ENCODE measurements around the gene CAMK2G. TPM values are rescaled to one million over a fixed set of nuclear protein-coding genes. Genes with fewer than 3 reads are reported as not detected.

CAMK2G gene
- total RNA-seq, 2 experiments from 2014 or later: 34.4 to 38.4 TPM

- H3K9me3 Mint-ChIP-seq: no peaks in the 10 kb centered on the region
These were observed 91.6 kb downstream of the CAMK2G start for GRCh38 chr10:73782749-73783085.

GRCh38 chr10:73781879-73782748 is 92.2 kb downstream of the CAMK2G start, which contains the start of gene CHCHD1:
CHCHD1 (plus strand) TSS chr10:73782048; CDS start chr10:73782076, 28 bp downstream.
- Mint-ChIP-seq H3K36me3 (ENCODE audit: low read depth) (peaks cover 39% of the 10 kb centered on the region), H3K4me3 (peak within 1 kb of the TSS; percentile 100), H3K27ac (peak within 1 kb of the TSS; percentile 94), H3K9me3 (no peaks in the 10 kb centered on the region), H3K27me3 (no peaks in the 10 kb centered on the region), H3K4me1 (ENCODE audit: low read depth) (peaks cover 65% of the 10 kb centered on the region)
- ChIA-PET CTCF (interaction anchor here (1.6 to 2.4 kb wide), 5 partner anchors 9 to 98 kb away, joined by 4 to 10 read pairs (median 8); a partner anchor contains a TSS), POLR2A (interaction anchor here (0.9 to 10.2 kb wide), 14 partner anchors 12 to 368 kb away, joined by 3 to 244 read pairs (median 4); partner anchors contain the start of genes AP3M1, CAMK2G, NDST2 and PPP3CB)
- intact Hi-C loops (cut with DNase I, micrococcal nuclease): loop anchor here (1.0 to 10.0 kb wide), 4 partner anchors 38 to 1565 kb away; partner anchors contain the start of genes ADK (in 1 of the 2), ANAPC16 (in 1 of the 2), AP3M1 (in 1 of the 2) and ASCC1 (in 1 of the 2)
- no peak for TF ChIP-seq CTCF (IDR thresholded peaks at IDR 0.05)
- Histone ChIP-seq H3K36me3 (ENCODE audit: insufficient read depth, low read length) (peaks cover 27% of the 10 kb centered on the region), H3K27ac (ENCODE audit: low read depth in 1 of 2, low read length in 2 of 2) (peak within 1 kb of the TSS; percentile 76 to 82), H3K9me3 (ENCODE audit: control insufficient read depth in 1 of 2, insufficient read depth in 1 of 2, low read length in 2 of 2) (no peaks in the 10 kb centered on the region), H3K4me3 (ENCODE audit: low read length) (peak within 1 kb of the TSS; percentile 88), H3K4me1 (ENCODE audit: insufficient read depth, low read length) (peaks cover 37% of the 10 kb centered on the region), H3K27me3 (ENCODE audit: control insufficient read depth in 1 of 2, insufficient read depth in 2 of 2, low read length in 2 of 2) (no peaks in the 10 kb centered on the region)
- peak; percentile 80 to 94 (median 89) for DNase-seq
- peak; percentile 68 for ATAC-seq (ENCODE audit: poor library complexity)

More at GRCh38 chr10:73782749-73783085, 91.6 kb downstream of the CAMK2G start:
- H3K27me3 Mint-ChIP-seq: no peaks in the 10 kb centered on the region
- ATAC-seq (ENCODE audit: poor library complexity) (no peak), DNase-seq (no peak)
- intact Hi-C loops (cut with DNase I, micrococcal nuclease): loop anchor here (1.0 to 10.0 kb wide), 5 partner anchors 28 to 1565 kb away; partner anchors contain the start of genes ADK (in 1 of the 2), ANAPC16 (in 1 of the 2), AP3M1 (in 1 of the 2) and ASCC1 (in 1 of the 2)
- Histone ChIP-seq H3K36me3 (ENCODE audit: insufficient read depth, low read length) (peaks cover 22% of the 10 kb centered on the region), H3K27ac (ENCODE audit: low read depth in 1 of 2, low read length in 2 of 2) (peak overlapping the region; percentile 76 to 82), H3K4me3 (ENCODE audit: low read length) (peak overlapping the region; percentile 88), H3K4me1 (ENCODE audit: insufficient read depth, low read length) (peaks cover 43% of the 10 kb centered on the region), H3K27me3 (ENCODE audit: control insufficient read depth in 1 of 2, insufficient read depth in 2 of 2, low read length in 2 of 2) (no peaks in the 10 kb centered on the region), H3K9me3 (ENCODE audit: control insufficient read depth in 1 of 2, insufficient read depth in 1 of 2, low read length in 2 of 2) (no peaks in the 10 kb centered on the region)
- H3K4me1 Mint-ChIP-seq (ENCODE audit: low read depth): peaks cover 69% of the 10 kb centered on the region
- peaks cover 34% of the 10 kb centered on the region for H3K36me3 Mint-ChIP-seq (ENCODE audit: low read depth)
- H3K27ac Mint-ChIP-seq: peak overlapping the region; percentile 94
- CTCF ChIA-PET: interaction anchor here (1.2 to 2.4 kb wide), 3 partner anchors 10 to 97 kb away, joined by 3 to 9 read pairs (median 4); a partner anchor contains a TSS
- peak overlapping the region; percentile 100 for H3K4me3 Mint-ChIP-seq
- POLR2A ChIA-PET: interaction anchor here (2.4 to 10.2 kb wide), 3 partner anchors 12 to 38 kb away, joined by 10 to 244 read pairs (median 88); partner anchors contain the start of gene NDST2
- no peak for TF ChIP-seq CTCF (IDR thresholded peaks at IDR 0.05)

- Histone ChIP-seq H3K4me1 (ENCODE audit: insufficient read depth, low read length) (peaks cover 31% of the 10 kb centered on the region), H3K27ac (ENCODE audit: low read depth in 1 of 2, low read length in 2 of 2) (peak overlapping the region; percentile 76 to 82), H3K9me3 (ENCODE audit: control insufficient read depth in 1 of 2, insufficient read depth in 1 of 2, low read length in 2 of 2) (no peaks in the 10 kb centered on the region), H3K36me3 (ENCODE audit: insufficient read depth, low read length) (peaks cover 31% of the 10 kb centered on the region), H3K27me3 (ENCODE audit: control insufficient read depth in 1 of 2, insufficient read depth in 2 of 2, low read length in 2 of 2) (no peaks in the 10 kb centered on the region), H3K4me3 (ENCODE audit: low read length) (peak overlapping the region; percentile 88)
- TF ChIP-seq CTCF (IDR thresholded peaks at IDR 0.05): no peak
- no peak for ATAC-seq (ENCODE audit: poor library complexity)
- intact Hi-C loops (cut with DNase I, micrococcal nuclease): loop anchor here in 1 of 2 experiments (5.0 to 10.0 kb wide), 3 partner anchors 287 to 1564 kb away; partner anchors contain the start of genes ADK, ANAPC16, AP3M1 and ASCC1
- H3K27me3 Mint-ChIP-seq: no peaks in the 10 kb centered on the region
- ChIA-PET CTCF (interaction anchor here (1.6 to 1.7 kb wide), 3 partner anchors 9 to 98 kb away, joined by 5 to 10 read pairs (median 8); a partner anchor contains a TSS), POLR2A (interaction anchor here (0.9 to 10.2 kb wide), 15 partner anchors 11 to 369 kb away, joined by 3 to 244 read pairs (median 4); partner anchors contain the start of genes AP3M1, CAMK2G, NDST2 and PPP3CB)
- H3K27ac Mint-ChIP-seq: peak overlapping the region; percentile 94
- H3K9me3 Mint-ChIP-seq: no peaks in the 10 kb centered on the region
- peaks cover 64% of the 10 kb centered on the region for H3K4me1 Mint-ChIP-seq (ENCODE audit: low read depth)
- peak overlapping the region; percentile 100 for H3K4me3 Mint-ChIP-seq
- peaks cover 41% of the 10 kb centered on the region for H3K36me3 Mint-ChIP-seq (ENCODE audit: low read depth)
- DNase-seq: no peak
These were observed 92.8 kb downstream of the CAMK2G start for GRCh38 chr10:73781548-73781878.

All from CD4-positive, alpha-beta T cell (primary cell).